Measurements from ENCODE around the gene IGF2.

Gene IGF2

GRCh38 chr11:2153581-2154194 lies 14.5 kb upstream of the IGF2 start:
- DNase-seq, result no peak

GRCh38 chr11:2151500-2152257 lies 12.5 kb upstream of the IGF2 start:
- DNase-seq, result peak; percentile 87

DNA sequence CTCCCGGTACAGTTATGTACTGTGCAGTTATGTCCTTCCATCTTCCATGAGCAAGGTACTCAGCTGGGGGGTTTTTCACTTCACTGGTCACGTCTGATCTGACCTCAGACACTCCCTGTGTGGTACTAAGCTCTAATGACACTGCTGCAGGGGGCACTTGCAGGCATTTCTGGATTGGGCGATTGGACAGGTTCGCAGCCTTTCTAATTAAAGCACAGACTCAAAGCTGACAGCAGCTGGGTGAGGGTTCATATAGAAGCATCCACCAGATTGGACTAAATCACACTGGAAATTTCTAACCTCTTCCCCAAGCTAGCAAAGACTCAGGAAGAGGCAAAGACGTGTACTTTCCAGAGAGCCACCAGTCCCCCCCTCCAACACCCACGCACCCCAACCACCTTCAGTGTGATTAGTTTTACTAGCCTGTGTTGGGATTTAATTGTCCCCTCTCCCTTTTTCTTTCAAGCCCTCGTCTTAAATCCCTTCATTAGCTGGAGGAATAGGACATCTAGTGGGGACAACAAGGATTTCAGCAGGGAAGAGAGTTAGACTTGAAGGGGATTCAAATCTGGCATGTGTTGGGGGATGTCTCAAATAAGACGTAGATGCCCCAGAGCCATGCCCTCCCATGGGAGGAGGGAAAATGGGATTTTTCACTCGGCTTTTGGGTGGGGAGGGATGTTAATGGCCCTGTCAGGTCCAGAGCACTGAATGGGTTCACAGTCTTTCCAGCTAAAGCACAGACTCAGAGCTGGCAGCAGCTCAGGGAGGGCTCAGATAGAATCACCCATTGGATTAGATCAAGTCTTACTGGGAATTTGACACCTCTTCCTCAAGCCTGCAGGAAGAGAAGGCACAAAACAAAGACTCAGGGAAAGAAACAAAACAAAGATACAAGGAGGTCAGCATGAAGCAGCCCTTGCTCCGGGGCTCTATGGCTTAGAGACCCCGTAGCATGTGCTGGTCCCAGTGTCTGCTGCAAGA lies 11.0 kb upstream of the IGF2 start:
- DNase-seq, result no peak

- peak; percentile 69 for DNase-seq
These were observed 10.3 kb upstream of the IGF2 start for GRCh38 chr11:2149460-2149859.

DNA sequence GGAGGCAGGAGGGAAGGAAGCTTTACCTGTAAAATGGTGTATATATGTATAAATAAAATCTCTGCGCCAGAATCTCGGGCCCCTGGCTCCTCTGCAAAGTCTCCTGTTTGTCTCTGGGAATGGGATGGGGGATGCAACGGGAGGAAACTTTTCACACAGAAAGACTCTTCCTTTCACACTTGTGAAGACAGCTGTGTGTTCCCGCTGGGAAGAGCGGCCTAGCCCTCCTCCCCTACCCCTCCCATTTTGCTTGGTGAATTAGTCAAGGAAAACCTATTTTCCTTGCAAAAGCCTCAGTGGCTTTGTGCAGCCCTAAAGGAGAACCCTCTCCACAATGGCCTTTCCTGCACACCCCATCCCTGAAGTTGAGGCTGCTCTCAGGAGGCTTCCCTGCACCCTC lies 9.4 kb upstream of the IGF2 start:
- no peak for DNase-seq

DNA sequence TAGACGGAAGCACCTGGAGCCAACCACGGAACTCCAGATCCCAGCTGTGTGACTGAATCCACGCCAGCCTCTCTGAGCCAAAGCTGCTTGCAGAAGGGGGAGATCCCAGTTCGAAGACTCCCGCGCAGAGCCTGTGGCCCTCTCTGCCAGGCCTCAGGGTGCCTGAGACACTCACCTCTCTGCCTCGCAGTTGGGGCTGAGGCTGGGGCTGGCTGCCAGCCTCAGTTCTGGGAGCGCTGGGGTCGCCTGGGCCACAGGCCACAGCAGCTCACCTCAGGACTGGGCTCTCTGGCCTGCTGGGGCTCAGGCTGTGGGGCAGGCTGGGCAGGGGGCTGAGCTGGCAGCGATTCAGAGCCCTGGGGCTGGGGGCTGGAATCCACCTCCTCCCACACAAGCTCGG lies 8.2 kb upstream of the IGF2 start:
- DNase-seq, result no peak

GRCh38 chr11:2146051-2146450 lies 6.9 kb upstream of the IGF2 start:
- no peak for DNase-seq

GRCh38 chr11:2144544-2145248 lies 5.5 kb upstream of the IGF2 start:
- no peak for DNase-seq

GRCh38 chr11:2143799-2144543 lies 4.8 kb upstream of the IGF2 start:
- no peak for DNase-seq

- no peak for DNase-seq
These were observed 4.2 kb upstream of the IGF2 start for GRCh38 chr11:2143477-2143798.

DNA sequence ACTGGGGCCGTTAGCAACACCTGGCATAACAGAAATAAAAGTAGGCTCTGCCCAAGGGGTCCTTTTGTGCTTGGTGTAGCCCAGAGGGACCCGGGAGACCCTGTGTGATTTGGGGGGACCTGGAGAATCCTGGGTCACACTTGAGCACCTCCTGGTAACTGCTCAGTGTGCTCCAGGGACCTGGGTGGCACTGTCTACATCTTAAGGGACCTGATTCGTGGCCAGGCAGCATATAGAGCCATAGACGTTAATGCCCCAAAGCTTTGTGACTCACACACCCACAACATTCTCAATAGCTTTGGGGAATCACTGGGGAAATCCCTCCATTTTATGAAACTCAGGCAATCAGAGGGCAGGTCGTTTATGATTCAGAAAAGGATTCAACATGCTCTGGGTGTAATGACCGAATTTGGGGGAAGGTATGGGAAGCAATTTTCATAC lies 3.6 kb upstream of the IGF2 start:
- DNase-seq, result no peak

GRCh38 chr11:2142300-2142759 lies 3.1 kb upstream of the IGF2 start:
- no peak for DNase-seq

DNA sequence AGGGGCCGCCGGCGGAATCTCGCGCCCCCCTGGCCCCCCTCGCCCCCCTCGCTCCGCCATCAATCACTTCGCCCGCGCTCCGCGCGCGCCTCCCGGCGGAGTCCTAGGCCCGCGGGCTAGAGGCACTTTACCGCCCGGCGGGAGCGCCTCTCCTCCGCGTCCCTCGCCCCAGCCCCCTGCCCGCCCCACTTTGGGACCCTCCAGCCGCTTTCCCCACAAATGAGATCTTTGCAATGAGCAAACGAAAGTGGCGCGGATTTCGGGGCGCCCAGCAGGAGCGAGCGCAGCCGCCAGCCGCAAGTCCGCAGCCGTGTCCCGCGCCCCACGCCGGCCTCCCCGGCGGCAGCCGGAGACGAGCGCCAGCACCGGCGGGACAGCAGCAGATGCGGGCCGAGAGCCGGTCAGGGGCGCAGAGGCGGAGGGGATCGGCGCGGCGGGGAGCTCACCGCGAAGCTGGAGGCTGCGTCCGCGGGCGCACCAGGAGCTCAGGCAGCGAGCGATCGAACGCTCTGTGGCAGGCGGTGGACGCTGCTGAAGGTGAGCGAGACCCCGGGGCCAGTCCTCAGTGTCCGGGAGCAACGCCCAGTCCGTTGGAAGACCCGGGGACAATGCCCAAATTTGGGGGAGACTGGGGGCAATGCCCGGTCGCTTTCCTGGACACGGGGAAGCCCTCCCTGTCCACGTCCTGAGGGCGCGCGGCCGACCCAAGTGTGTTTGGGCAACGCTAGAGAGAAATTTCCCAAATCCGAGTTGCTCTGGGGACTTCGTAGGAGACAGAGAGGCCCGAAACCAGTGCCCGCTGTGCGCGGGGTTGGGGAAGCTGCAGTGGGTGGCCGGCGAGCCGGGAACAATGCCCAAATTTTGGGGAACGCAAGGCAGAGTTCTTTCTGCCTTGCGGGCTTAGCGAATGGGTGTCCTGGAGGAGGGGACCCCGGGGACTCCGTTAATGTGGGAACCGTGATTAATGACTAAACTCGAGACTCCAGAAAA lies 1.5 kb upstream of the IGF2 start:
- no peak for DNase-seq

DNA sequence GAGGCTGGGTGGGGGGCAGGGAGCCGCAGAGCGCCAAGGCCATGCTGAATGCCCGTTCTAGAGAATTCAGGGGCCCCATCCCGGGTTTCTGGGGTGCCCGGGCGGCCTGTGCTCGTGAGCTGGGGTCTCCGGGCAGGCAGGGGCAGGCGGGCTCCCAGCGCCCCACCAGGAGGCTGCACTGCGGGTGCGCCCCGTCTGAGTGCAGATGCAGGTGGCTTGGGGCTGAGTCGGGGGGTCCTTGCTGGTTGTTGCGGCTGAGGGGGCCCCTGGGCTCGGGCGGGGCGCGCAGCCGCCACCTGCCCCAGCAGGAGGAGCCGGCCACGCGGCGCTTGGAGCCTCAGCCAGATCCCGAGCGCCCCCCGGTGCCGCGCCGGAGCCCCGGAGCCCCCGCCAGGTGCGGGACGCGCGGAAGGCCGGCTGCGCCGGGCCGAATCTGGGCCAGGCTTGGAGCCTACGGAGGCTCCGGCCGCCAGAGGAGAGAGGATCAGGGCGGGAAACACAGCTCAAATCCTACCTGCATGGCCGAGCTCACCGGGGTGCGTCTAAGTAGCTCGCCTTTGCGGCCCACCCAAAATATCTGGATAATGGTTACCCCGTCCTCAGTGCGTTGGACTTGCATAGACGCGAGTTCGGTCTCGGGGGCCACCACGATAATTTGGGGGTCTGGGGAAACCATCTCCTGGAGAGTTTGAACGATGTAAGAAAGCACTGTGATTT lies 590 bp upstream of the IGF2 start:
- no peak for DNase-seq

GRCh38 chr11:2138431-2139122 lies 612 bp downstream of the IGF2 start:
- peak; percentile 48 for DNase-seq

- DNase-seq, result no peak
These were observed 1.1 kb downstream of the IGF2 start for GRCh38 chr11:2138068-2138430.

- peak; percentile 92 for DNase-seq
These were observed 1.8 kb downstream of the IGF2 start for GRCh38 chr11:2137202-2138067.

- no peak for DNase-seq
These were observed 2.3 kb downstream of the IGF2 start for GRCh38 chr11:2136952-2137201.
